ENCODE results near the gene MYH15.

Gene MYH15

DNA sequence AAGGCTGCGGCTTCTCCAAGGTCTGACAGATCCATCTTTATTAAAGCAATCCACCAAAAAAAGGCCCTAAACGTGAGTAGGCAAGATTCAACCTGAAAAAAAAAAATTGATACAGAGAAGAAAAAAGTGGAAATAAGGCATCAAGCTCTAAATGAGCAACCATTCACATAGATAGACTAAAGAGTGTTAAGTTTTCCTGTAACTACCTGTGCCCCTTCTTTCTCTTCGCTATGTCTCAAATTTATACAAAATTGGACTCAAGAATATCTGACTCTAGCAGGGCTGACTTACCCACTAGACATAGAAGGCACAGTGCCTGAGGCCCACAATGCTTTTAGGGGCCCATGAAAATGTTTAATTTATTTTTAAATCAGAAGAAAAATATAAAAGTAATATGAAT is at the start of gene MYH15:
MYH15 (minus strand) TSS at position 101 of the 400 bp plus-strand sequence; CDS start at position 35, 66 bp downstream.
- DNase-seq: no peak

DNA sequence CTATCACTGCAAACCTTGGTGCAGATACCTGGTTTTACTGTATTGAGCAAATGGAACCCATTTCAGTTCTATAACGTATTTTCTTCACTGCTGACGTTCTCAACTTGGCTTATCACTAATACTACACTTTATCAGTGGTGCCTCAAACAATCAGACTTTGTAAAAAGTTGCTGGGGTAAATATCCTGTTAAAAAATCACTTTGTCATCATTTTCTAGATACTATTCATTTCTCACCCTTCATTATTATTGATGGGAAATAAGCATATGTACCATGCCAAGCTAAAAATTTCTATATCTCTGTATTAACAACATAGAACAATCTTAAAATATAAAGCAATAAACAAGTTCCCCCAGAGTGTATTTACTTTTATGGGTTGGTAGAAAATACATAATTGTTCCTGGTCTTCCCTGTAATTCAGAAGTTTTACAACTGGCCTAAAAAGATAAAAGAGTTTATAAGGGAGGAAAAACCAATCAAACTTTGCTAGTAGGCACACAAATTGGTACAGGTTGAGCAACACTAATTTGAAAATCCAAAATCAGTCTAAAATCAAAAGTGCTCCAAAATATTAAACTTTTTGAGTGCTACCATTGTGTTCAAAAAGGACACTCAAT is 45.7 kb upstream of the MYH15 start:
- DNase-seq: no peak

DNA sequence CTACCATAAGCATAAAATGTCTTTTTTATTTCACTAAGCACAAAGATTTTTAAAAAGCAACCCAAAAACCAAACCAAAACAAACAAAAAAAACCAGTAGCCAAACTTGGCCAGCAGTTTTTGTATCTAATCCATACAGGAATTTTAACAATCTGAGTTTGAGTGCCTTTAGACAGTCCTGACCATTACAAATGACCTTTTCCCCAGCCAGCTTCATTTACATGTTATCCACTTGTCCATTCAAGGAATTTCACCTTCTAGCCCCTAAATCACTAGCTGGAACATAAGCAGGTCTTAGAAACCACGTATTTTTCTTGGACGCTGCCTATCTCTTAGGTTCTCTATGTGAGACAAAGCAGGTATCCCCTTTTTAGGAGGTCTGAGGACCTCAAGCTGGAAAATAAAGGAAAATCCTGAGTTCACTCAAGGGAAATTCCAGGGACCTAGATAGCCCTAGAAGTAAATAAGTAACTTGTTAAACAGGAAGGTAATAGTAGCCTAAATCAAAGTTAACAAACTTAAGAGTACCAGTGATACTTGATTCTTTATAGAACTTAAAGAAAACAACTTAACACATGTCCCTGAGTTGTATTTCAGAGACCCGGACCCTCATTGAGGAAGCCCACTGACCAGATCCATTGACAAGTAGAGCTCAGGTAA is 44.6 kb upstream of the MYH15 start:
- DNase-seq: no peak

DNA sequence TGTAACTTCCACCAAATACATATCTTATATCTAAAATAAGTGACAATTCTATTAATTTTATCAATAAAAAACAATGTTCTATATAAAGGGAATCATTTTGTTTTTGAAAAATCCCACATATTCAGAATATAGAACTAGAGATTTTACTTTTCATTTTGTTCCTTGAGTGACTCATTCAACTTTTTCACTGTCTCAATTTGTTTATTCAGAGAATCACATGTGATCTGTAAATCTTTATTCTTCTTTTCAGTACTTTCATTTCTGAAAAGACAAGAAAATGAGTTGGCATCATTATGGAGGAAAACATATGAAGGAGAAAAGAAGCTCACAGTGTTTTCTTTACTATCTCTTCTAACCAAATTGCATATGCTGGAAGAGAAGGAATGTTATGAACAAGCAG is 43.8 kb upstream of the MYH15 start:
- no peak for DNase-seq

GRCh38 chr3:108552267-108553159 is 42.1 kb upstream of the MYH15 start:
- no peak for DNase-seq

GRCh38 chr3:108548886-108549285 is 38.5 kb upstream of the MYH15 start:
- DNase-seq: no peak

DNA sequence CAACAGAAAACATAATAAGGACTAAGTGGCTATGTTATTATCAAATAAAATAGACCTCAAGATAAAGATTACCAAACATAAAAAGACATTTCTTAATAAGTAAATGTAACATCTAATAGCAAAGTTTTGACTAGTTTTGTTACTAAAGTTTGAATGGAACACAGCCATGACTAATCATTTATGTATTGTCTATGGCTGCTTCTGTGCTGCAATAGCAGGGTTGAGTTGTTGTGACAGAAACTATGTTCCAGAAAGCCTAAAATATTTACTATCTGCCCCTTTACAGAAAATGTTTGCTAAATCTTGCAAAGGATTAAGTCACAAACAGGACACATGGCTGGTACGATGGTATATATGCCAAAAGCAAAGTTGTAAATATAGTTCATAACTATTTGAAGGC is 37.9 kb upstream of the MYH15 start:
- DNase-seq: no peak

GRCh38 chr3:108546692-108547091 is 36.3 kb upstream of the MYH15 start:
- DNase-seq: no peak

GRCh38 chr3:108546247-108546646 is 35.9 kb upstream of the MYH15 start:
- no peak for DNase-seq

DNA sequence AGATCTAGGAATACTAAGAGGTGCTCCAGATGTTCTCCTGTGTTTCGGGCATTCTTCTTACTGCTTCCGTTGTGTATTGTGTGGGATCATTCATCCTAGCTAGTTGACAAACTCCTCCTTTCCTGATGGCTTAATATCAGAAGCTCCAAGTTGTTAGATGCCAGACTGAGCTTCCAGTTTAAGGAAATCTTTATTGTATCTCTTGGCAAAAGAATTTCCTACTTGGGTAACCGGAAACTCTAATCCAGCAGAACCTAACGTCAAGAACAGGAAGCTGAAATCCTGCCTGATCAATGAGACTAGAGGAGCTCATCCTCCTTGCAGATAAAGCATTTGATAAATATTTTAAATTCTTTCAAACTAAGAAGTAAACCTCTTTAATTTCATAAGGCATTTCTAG is 27.7 kb upstream of the MYH15 start:
- DNase-seq: no peak

DNA sequence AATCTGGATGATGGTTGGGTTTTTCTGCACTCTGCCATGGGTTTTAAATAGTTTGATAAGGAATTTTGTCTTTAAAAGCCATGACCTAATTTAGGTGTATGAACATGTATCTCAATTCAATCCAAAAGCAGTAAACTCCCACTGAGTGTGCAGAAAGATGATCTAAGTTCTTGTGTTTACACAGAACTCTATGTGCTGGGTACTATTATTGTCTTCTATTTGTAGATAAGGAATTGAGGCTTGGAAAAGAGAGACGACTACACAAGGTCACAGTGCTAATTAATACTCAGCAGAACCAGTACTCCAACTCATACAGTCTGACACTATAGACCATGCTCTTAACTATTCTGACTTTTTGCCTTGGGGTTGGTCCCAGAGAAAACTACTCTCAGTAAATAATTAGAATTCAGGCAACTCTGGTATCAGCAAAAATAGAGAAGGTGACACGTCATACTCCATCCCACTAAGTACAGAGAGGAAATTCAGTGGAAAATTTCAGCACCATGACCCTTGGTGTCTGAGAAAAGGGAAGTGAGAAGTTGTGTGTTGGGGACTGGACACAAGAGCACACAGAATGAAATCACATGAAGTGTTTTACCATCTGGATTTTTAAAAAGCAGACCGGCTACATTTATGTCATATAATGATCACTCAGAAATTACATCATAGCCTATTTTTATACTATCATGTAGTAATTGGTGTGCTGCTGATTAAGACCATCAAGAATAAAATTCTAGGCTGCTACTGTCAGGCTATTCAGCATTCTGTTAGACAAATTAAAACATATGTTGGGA is 18.3 kb upstream of the MYH15 start:
- no peak for DNase-seq

GRCh38 chr3:108527817-108528216 is 17.4 kb upstream of the MYH15 start:
- DNase-seq: no peak

DNA sequence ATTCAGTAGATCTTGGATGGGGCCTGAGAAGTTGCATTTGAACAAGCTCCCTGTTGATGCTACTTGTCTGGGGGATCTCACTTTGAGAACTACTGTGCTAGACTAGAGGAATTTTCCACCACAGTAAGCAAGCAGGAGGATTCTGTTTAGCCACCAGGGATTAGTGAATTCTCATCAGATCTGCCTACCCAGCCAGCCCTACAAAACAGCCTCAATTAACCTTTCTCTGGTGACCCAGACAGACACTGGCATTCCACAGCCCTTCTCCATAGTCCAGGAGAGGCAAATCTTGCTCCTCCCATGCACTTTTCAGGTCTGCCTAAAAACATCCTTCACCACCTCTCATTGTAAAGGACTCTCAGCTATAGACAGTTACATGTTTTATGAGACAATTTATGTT is 16.7 kb upstream of the MYH15 start:
- no peak for DNase-seq

- DNase-seq: no peak
Observed at GRCh38 chr3:108525971-108526370, 15.6 kb upstream of the MYH15 start.

- no peak for DNase-seq
Observed at GRCh38 chr3:108525256-108525655, 14.9 kb upstream of the MYH15 start.

GRCh38 chr3:108524537-108524936 is 14.1 kb upstream of the MYH15 start:
- DNase-seq: no peak

DNA sequence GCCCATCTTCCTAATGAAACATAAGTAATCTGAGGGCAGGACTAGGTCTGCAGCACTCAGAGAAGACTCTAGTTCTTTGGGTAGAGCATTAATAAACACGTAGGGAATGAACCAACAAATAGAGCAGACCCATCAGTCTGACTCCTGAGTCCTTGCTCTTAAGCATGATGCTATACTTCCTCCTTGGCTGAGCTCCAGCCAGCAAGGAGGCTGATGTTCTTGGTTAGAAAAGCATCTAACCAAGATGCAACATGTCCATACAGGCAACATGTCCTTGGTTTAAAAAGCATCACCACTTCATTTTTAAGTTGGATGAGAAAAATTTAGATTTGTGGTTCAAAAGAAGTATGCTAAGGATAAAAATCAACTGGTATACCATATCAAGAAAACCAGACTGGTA is 8.5 kb upstream of the MYH15 start:
- DNase-seq: no peak

DNA sequence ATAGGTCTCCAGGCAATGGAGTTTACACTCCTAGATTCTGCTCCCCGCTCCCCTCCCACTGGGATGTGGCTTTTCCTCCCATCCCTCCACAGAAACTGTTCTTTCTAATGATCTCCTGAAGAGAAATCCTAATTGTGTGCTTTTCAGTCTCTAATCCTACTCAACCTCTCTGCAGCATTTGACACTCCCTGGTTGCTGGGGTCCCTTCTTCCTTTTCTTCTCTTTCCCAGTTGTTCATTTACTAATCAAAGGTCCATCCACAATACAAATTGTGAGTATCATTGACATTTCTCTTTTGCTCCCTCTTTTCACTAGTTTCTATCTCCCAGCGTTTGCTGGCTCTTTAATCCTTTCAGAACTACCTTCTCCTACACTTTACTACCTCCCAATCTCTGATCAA is 6.5 kb upstream of the MYH15 start:
- no peak for DNase-seq

GRCh38 chr3:108513961-108514360 is 3.6 kb upstream of the MYH15 start:
- no peak for DNase-seq

DNA sequence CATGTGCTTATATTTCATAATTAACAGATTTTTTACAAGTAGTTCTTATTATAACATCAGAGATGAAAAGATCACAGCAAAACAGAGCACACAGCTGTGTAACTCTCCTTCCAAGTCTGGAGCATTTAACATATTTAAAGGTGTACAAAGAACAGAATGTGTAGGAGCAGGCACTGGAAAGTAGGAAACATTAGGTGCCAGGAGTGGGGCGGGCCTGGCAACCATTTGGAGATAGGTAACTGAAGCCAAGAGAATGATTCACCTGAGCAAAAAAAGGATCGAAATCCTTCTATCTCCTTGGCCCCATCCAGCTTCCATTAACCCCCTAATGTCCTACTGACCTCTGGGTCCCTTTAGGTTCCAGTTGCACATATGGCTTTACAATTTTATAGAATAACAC is 2.3 kb upstream of the MYH15 start:
- no peak for DNase-seq

DNA sequence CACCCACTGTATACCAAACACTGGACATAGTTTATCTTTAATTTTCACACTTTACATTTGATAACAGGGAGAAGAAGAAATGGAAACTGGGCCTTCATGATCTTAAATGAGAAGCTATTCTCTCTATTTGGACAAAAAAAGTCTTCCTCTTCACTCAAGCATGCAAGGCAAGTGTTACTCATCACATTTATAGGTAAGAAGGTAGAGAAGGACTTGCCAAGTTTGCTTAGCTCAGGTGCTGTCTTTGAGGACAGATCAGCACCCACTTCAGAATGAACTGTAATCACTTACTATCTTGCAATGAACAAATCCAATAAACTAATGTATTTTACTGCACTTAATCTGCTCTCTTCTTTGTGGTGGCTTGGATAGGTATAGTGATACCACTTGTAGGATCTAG is 1.1 kb upstream of the MYH15 start:
- DNase-seq: no peak

GRCh38 chr3:108511055-108511454 is 659 bp upstream of the MYH15 start:
- no peak for DNase-seq

DNA sequence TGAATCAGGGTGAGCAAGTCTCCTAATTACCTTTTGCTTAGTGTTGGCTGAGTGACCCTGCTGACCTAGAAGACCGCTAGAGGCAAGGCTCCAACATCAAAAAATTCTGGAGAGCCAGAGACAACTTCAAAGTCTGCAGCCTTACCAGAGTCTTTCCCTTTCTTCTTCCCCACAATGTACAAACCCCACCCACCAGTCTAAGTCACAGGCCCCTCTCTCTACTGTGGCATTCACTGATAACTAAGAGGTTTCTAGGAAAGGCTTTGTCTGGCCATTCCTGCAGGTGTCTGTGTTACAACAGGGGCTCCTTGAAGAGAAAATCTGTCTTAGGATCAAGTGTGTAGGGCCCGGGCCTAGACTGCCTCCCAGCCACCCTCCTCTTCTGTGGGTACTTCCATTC is 525 bp downstream of the MYH15 start:
- DNase-seq: no peak
